HG03439 (cell line): Measurements from ENCODE around the gene CREBL2.
"Not testable (repeated sequence)": the region's sequence is repeated elsewhere in the genome, so short reads cannot be mapped to it uniquely, and the experiment has no call there.

Source experiments
- ATAC-seq: cut with Tn5 transposase; IDR thresholded peaks from one replicate; pipeline ENCODE4 v1.9.1; 2021; ENCODE audit warnings: mild to moderate bottlenecking, moderate library complexity; ENCODE audit not compliant: unreplicated experiment

The CREBL2 gene, protein sequence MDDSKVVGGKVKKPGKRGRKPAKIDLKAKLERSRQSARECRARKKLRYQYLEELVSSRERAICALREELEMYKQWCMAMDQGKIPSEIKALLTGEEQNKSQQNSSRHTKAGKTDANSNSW

GRCh38 chr12:12611512-12612306 lies at the start of gene CREBL2:
TSS of gene CREBL2 (plus strand) at chr12:12611876. CDS start at chr12:12612173, 297 bp downstream.
- ATAC-seq: peak; percentile 75

DNA sequence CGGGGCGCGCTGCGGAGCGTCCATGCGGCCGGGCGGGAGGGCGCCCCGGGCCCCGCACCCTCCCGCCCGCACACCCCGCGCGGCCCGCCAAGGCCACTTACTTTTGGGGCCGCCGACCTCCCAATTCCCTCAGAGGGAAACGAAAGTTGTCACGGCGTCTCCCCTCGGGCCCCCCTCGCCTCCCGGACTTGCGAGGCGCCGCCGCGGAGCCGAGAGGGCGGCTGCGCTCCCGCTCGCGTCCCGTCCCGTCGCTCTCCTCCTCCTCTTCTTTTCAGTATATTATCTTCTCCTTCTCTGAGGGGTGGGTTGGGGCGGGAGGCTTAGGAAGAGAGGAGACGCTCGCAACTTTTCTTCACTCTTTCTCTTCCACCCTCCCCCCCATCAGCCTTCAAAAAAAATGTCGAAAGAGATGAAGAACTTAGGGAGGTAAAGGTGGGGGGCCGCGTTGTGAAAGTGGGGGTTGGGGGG lies 49.6 kb upstream of the CREBL2 start:
- no peak for ATAC-seq

GRCh38 chr12:12562585-12563261 lies 49.0 kb upstream of the CREBL2 start, which contains the start of gene DUSP16:
TSS of gene DUSP16 (minus strand) at chr12:12562863. CDS start at chr12:12521098, 41,765 bp downstream.
- ATAC-seq: peak; percentile 74

DNA sequence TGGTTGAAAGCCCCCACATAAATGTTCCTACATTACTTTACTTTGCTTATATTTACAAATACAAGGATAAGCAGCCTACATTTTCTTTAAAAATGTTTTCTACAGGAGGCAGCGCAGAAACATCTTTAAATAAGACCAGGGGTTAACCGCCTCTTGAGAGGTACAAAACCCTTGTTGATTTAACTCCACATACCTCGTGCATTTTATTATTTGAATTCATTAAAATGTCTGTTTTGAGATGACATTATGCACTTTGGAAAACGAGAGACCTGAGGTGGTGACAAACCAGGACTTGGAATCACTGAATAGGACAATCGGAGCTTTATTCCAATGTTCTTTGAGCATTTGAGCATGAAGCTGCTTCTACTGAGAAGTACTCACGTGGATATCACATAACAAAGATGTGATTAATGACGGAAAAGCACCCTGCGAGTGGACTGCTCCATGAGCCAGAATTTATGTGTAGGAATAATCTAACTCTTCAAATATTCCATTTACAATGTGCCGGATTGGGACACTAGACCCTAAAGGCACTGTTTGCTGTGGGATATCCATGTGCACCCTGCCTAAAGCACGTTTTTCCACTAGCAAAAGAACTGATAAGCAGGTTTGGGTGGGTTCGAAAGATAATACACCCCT lies 48.3 kb upstream of the CREBL2 start:
- ATAC-seq: no peak

DNA sequence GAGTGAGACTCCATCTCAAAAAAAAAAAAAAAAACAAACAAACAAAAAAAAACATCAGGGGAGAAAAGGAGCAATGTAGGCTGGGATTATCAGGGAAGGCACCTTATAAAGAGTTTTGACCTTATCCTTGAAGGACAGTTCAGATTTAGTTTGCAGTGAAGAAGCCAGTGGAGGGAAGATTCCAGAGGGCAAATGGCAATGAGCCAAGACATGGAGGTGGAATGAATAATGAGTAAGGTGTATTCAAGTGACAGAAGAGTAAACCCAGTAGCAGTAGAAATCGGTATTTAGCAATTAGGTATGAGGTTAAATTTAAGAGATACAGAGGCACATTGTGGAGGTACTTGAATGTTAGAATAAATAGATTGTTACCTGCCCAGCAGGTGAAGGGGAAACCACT lies 46.8 kb upstream of the CREBL2 start:
- ATAC-seq: no peak

GRCh38 chr12:12565971-12566370 lies 45.7 kb upstream of the CREBL2 start:
- not testable (repeated sequence) for ATAC-seq

DNA sequence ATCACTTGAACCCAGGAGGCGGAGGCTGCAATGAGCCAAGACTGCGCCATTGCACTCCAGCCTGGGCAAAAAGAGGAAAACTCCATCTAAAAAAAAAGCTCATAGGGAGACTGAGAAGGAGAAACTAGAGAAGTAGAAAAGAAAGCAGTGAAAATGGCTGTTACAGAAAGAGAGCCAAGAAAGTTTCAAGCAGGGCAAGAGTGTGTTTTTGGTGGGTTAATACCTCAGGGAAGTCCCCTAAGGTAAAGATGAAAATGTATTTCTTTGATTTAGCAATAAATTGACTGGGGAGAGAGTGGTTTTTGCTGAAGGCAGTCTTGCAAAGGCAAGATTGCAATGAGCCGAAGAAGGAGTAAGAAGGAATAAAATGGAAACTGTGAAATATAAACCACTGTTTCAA lies 39.0 kb upstream of the CREBL2 start:
- no peak for ATAC-seq

GRCh38 chr12:12577786-12578185 lies 33.9 kb upstream of the CREBL2 start:
- ATAC-seq: no peak

DNA sequence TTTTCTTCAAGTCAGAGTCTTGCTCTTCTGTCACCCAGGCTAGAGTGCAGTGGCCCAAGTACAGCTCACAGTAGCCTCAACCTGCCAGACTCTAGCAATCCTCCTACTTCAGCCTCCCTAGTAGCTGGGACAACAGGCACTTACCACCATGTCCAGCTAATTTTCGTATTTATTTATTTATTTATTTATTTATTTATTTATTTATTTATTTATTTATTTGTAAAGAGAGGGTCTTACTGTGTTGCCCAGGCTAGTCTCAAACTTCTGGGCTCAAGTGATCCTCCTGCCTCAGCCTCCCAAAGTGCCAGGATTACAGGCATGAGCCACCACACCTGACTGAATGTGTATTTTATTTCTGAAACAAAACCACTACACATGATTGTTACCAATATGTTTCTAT lies 31.0 kb upstream of the CREBL2 start:
- not testable (repeated sequence) for ATAC-seq

DNA sequence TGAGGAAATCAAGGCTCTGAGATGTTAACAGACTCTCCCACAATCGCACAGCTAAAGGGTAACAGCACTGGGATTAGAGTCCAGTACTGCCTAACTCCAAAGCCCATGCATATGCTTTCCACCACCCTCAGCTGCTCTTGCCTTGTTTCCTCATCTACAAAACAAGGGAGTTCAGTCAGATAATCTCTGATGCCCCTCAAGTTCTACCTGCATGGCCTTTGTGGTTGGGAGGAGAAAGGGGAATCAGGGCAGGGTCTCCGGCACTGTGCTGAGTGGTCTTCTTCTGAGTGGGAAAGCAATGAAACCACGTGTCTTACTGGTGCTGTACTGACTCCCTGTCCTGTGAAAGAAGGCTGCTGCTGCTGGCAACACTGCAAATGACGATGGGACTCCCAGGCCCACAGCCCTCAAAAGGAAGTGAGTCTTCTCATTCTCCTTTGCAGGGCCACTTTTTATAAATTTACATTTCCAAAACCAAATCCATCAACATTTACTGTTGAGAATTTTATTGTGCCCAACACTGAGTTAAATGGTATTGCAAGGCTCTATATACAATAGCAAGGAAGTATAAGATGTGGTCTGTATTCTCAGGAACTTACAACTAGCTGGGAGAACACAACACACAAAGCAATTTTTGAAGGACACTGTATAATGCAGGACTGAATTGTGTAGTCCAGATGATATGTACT lies 29.3 kb upstream of the CREBL2 start:
- peak; percentile 30 for ATAC-seq

DNA sequence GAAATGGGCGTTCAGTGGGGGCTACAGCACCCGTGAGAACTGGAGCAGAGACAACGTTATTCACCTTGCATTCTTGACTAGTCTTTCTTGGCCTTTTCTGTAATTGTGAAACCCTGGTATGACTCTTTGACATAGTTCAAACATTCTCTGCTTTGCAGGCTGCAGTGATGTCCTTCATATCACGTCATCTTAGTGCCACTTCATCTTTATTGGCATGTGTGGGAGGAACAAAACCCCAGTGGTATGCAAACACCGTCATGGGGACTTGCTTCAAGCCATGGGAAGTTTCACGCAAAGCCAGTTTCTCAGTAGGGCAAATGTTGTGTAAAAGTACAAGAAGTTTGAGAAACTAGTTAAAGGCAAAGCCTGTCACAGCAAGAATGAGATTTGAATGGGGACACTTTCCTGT lies 28.8 kb upstream of the CREBL2 start:
- peak; percentile 94 for ATAC-seq

- ATAC-seq: no peak
Observed at GRCh38 chr12:12583510-12584178, 28.0 kb upstream of the CREBL2 start.

DNA sequence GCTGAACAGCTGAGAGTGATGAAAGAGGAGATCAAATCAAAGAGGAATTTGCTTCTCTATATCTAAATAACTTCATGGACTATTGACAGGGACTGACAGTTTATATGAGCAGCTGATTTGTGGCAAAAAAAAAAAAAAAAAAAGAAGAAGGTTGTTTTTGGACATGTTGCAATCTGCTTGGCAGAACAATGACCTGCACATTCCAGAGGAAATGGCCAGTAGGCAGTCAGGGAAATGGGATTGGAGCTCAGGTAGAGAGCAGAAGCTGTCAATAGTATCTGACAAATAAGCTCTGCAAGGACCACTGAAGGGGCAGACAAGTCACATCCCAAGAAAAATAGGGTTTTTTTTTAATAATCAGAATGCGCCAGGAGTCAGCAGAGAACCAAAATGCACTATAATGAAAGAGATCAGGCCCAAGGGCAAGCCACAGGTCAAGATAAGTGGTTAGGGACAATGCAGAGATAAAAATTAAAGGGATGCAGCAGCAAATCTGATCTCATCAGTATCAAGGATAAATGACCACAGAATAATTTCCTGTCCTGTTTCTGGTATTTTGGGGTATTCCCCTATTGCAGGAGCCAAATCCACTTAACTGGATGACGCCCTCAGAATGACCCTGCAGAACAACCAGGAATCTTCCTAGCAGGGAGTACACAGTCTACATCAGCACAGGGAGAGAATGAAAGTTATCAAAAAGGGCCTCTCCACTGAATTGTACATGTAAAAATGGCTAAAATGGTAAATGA lies 26.4 kb upstream of the CREBL2 start:
- no peak for ATAC-seq

- ATAC-seq: no peak
Observed at GRCh38 chr12:12586879-12587675, 24.6 kb upstream of the CREBL2 start.

DNA sequence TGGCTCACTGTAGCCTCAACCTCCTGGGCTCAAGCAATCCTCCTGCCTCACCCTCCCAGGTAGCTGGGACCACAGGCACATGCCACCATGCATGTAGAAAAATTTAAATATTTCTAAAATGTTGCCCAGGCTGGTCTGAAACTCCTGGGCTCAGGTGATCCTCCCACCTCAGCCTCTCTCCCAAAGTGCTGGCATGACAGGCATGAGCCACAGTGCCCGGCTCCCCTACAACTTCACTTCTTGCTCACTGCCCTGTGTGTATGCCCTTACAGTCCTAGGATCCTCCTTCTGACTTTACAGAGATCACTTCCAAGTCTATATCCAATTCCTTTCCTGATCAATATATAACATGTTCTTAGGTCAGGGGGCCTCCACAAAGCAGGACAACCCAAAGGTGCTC lies 23.8 kb upstream of the CREBL2 start:
- no peak for ATAC-seq

GRCh38 chr12:12588436-12588835 lies 23.2 kb upstream of the CREBL2 start:
- not testable (repeated sequence) for ATAC-seq

DNA sequence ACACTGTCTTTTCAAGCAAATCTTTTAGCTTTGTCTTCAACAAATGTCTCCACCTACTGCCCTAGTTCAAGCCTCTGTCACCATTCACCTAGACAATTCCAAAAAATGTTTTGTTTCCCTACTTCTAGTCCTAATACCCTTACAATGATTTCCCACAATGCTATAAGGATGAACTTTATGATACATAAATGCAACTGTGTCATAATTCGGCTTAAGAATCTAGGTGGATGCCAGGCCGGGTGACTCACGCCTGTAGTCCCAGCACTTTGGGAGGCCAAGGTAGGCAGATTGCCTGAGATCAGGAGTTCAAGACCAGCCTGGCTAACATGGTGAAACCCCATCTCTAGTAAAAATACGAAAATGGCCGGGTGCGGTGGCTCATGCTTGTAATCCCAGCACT lies 20.7 kb upstream of the CREBL2 start:
- no peak for ATAC-seq

DNA sequence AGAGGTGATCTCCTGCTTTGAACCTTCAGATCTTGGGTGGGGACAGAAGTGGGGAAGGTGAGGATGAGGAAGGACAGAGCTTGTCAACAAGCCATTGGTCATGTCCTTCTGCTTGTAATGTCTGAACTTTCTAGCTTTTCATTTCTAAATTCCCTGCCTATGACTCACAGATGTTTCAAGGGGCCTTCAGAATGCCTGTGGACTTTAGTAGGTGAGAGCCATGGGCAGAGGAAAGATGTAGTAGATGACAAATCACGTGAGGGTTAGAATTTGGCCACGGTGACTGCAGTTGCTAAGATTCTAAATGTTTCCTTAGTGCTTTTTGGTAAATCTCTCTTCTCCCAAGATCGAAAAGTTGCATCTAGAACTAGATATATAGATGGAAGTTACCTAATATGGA lies 18.7 kb upstream of the CREBL2 start:
- no peak for ATAC-seq

- ATAC-seq: not testable (repeated sequence)
Observed at GRCh38 chr12:12595929-12596328, 15.7 kb upstream of the CREBL2 start.
